ENCODE data around the gene TAF8. TPM values are rescaled to one million over a fixed set of nuclear protein-coding genes. Genes with fewer than 3 reads are reported as not detected.

TAF8 gene
- total RNA-seq, 4 donors from 2014 or later: 22.7 to 48.8 (median 26.1) TPM

- TF ChIP-seq CTCF (IDR thresholded peaks at IDR 0.05; ENCODE audit: low read depth): no peak
These were observed 84.8 kb downstream of the TAF8 start for GRCh38 chr6:42135161-42135560.

GRCh38 chr6:42135722-42136121 is 85.4 kb downstream of the TAF8 start:
- TF ChIP-seq CTCF (IDR thresholded peaks at IDR 0.05; ENCODE audit: low read depth): no peak

- no peak for TF ChIP-seq CTCF (IDR thresholded peaks at IDR 0.05; ENCODE audit: low read depth)
These were observed 86.3 kb downstream of the TAF8 start for GRCh38 chr6:42136508-42137193.

Small RNAs within 50 kb of the gene (small RNA-seq; reads per million reads assigned to genes)
- not detected for gene RNU6-761P

Other genes with a start within 250 kb of the TAF8 start
- 1 to 10 TPM; 4.1 to 7.8 (median 5.7) TPM for gene USP49, start 155.1 kb upstream of the TAF8 start, total RNA-seq
- 10 to 100 TPM in 2 of 4 donors, 1 to 10 TPM in 2; 5.8 to 12.9 (median 10.4) TPM for gene MED20, start 129.4 kb upstream of the TAF8 start, total RNA-seq
- gene BYSL, start 129.0 kb upstream of the TAF8 start, total RNA-seq: 10 to 100 TPM in 1 of 4 donors, 1 to 10 TPM in 3; 3.2 to 12.1 (median 6.2) TPM
- gene CCND3, start 108.7 kb upstream of the TAF8 start, total RNA-seq: 100 to 1,000 TPM in 3 of 4 donors, 10 to 100 TPM in 1; 75.2 to 153 (median 130) TPM
- 1 to 10 TPM; 1.3 to 5.3 (median 2.6) TPM for gene C6orf132, start 92.1 kb downstream of the TAF8 start, total RNA-seq
- not detected for gene GUCA1A, start 122.8 kb downstream of the TAF8 start, total RNA-seq
- gene GUCA1B, start 144.4 kb downstream of the TAF8 start, total RNA-seq: 1 to 10 TPM in 3 of 4 donors, not detected in 1; 1.0 to 4.7 (median 2.4) TPM
- 10 to 100 TPM; 29.1 to 35.6 (median 31.9) TPM for gene MRPS10, start 167.3 kb downstream of the TAF8 start, total RNA-seq